HG03108 (cell line): ENCODE data around the gene TENM4.

ENCODE experiments used
- ATAC-seq: cut with Tn5 transposase; IDR thresholded peaks from one replicate; pipeline ENCODE4 v1.9.1; 2021; ENCODE audit warnings: moderate library complexity; ENCODE audit not compliant: unreplicated experiment

TENM4 gene

GRCh38 chr11:79421820-79422219 is 19.0 kb downstream of the TENM4 start:
- ATAC-seq, result no peak

DNA sequence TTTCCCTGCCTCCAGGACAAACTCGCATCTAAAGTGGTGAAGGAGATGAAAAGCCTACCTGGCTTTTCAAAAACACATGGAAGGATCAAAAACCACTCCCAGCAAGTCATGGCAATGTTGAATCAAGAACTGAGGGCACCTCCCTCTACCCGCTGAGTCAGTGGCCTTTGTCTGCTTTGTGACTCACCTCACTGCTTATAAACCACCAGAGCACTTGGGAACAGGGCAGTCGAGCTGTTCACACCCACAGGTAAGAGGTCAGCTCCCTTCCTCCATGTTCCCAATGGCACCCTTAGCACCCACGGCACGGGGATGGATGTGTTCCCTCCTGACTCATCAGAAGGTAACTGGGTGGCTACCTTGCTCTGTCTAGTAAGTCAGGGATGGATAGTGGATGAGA is 21.7 kb downstream of the TENM4 start:
- no peak for ATAC-seq

- no peak for ATAC-seq
These were observed 22.6 kb downstream of the TENM4 start for GRCh38 chr11:79418241-79418640.

GRCh38 chr11:79417069-79417920 is 23.5 kb downstream of the TENM4 start:
- no peak for ATAC-seq

- no peak for ATAC-seq
These were observed 24.9 kb downstream of the TENM4 start for GRCh38 chr11:79415912-79416311.

GRCh38 chr11:79415411-79415810 is 25.4 kb downstream of the TENM4 start:
- no peak for ATAC-seq

GRCh38 chr11:79414644-79415317 is 26.0 kb downstream of the TENM4 start:
- no peak for ATAC-seq

DNA sequence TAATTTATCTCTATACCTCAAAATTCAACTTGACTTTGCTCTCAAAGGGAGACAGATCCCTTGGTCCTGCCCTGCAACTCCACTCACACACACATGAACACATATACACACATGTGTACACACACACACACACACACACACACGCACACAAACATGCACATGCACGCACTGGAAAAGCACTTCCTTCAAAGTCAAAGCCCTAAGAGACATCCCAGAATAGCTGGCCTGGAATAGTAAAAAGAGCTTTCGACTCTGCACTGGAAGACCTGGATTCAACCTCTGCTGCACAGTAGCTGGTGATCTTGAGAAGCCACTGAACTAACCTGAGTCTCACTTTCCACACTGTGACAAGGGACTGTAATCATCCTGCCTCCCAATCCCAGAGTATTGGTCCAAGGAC is 26.8 kb downstream of the TENM4 start:
- no peak for ATAC-seq

DNA sequence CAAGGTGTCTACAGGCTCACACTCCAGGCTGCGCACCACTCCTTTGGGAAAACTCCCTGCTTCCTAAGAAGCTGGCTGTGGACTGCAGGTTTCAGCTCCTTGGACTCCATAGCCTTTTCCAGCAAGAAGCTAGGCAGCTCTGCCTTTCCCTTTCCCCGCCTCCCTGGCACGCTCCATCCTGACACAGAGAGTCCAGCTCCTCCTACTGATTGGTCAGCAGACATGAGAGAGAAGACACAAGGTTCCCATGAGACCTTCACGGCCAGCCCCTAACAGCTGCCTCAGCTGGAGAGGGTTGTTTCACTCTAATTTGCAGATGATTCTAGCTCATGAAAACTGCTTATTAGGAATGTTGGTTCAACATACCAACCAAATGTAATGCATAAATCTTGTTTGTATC is 27.6 kb downstream of the TENM4 start:
- no peak for ATAC-seq

DNA sequence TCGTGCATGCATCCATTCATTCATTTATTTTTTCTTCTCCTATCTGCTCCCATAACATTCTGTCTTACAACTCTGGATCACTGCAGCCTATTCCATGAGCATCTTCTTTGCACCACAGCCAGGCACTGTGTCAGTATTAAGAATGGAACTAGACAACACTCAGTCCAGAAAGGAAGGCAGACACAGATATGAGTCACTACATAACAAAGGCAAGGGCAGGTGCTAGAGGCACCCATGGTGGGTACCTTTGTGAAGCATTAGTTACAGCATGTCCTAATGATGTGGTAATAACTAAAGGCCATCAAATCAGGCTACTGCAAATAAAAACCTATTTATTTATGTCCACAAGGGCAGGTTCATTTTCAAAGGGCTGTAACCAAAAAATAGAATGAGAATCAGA is 28.1 kb downstream of the TENM4 start:
- ATAC-seq, result no peak

DNA sequence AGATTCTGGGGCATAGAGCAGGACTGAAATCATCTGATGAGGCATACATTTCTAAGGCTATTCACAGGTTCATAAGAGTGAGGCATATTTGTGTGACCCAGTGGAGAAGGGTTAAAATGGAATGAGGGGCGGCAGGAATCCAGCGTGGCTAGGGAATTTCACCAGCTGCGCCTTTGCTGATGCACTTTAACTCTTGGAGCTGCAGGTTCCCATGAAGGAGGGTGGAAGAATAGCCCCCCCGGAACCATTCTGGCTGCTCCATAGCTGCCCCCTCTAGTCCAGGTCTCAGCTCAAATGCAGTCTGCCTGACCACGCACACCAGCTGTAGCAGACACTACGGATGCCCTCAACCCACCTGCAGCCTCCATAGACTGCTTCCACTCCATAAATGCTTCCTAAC is 31.5 kb downstream of the TENM4 start:
- no peak for ATAC-seq

- ATAC-seq, result peak; percentile 94
These were observed 34.5 kb downstream of the TENM4 start for GRCh38 chr11:79406376-79406775.

- ATAC-seq, result no peak
These were observed 36.0 kb downstream of the TENM4 start for GRCh38 chr11:79404806-79405205.

- no peak for ATAC-seq
These were observed 36.5 kb downstream of the TENM4 start for GRCh38 chr11:79404325-79404724.

- ATAC-seq, result no peak
These were observed 37.0 kb downstream of the TENM4 start for GRCh38 chr11:79403839-79404238.

DNA sequence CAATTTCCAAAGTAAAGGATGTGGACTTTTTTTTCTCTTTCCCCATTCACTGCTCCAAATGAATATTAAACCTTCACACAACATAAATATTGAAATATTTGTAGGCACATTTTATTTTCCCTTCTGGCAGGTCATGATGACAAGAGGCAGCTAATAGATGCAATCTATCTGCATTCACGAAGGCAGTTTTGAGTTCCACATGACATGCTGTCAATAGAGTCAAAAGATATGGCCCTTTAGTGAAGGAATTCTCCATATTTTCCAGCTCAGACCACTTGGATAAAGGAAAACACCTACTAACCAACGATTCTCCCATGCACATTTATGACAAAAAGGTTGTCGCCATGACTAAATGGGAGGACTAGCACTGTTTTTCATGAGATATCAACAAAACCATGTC is 37.9 kb downstream of the TENM4 start:
- ATAC-seq, result no peak

GRCh38 chr11:79400717-79401330 is 40.0 kb downstream of the TENM4 start:
- no peak for ATAC-seq

DNA sequence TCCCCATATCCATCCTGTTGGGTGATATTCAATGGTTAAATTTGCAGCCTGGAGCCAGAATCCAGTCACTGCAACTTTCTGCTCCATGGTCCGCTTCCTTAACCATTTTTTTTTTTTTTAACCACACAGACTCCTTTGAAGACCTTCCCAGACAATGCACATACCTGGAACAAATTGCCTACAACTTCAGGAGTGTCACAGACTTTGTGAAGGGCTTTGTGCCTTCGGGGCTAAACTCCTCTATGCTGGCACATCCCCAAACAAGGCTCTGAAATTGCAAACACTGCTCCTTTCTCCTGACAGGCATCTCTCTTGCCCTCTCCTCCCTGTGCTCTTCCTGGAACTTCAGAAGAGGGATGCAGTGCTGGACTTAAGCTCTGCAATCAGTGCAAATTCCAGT is 40.6 kb downstream of the TENM4 start:
- ATAC-seq, result no peak

- no peak for ATAC-seq
These were observed 43.6 kb downstream of the TENM4 start for GRCh38 chr11:79397252-79397651.

DNA sequence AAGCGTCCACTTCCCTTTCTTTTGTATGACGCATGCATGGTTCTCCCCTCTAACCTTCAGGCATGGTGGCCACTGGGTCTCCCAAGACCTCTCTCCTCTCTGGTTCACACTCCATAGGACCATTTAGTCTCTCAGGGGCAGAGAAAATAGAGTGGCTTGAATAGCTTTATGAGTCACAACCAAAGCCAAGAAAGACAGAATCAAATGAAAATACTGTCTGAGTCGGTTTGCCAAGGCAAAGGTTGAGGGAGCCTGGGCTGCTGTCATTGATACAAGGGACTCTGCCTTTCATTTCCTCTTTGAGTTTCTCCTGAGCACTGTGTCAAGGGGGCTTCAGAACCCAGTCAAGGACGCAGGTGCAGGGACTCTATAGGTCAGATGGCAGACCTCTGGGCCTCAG is 44.2 kb downstream of the TENM4 start:
- no peak for ATAC-seq

DNA sequence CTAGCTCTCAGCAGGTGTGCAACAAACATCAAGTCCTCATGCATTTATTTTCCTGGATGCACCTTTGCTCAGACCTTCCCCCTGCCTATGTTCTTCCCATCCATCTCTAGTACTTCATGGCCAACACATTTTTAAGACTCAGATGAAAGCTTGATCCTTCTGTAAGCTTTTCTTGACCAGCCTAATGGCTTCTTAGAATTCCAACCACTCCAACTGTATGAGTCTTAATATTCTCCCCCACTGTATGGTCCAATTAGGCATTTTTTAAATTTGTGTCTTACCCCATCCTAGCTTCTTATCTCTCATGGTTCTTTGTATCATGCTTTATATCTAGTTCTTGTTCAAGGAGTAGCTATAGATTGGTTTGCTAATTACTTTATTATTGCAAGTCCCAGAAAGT is 44.8 kb downstream of the TENM4 start:
- no peak for ATAC-seq
